Neural progenitor cell (in vitro differentiated cells): ENCODE results near the gene DDRGK1.

Experiments
- EZH2 ChIP-seq: fragments of 200-600 bp; sonication (generic); IDR thresholded peaks from 2 replicates; pipeline ENCODE4 v1.6.1; 2017; ENCODE audit warnings: antibody characterized with exemption, mild to moderate bottlenecking, moderate library complexity
- EZH2phosphoT487 ChIP-seq: fragments of 200-600 bp; sonication (generic); IDR thresholded peaks from 2 replicates; pipeline ENCODE4 v1.6.1; 2017; ENCODE audit warnings: antibody characterized with exemption
- TF ChIP-seq, protein P1 (sequence below): fragments of 200-600 bp; sonication (generic); IDR thresholded peaks from 2 replicates; pipeline ENCODE4 v1.5.1; 2017; ENCODE audit warnings: antibody characterized with exemption, mild to moderate bottlenecking

DNA sequence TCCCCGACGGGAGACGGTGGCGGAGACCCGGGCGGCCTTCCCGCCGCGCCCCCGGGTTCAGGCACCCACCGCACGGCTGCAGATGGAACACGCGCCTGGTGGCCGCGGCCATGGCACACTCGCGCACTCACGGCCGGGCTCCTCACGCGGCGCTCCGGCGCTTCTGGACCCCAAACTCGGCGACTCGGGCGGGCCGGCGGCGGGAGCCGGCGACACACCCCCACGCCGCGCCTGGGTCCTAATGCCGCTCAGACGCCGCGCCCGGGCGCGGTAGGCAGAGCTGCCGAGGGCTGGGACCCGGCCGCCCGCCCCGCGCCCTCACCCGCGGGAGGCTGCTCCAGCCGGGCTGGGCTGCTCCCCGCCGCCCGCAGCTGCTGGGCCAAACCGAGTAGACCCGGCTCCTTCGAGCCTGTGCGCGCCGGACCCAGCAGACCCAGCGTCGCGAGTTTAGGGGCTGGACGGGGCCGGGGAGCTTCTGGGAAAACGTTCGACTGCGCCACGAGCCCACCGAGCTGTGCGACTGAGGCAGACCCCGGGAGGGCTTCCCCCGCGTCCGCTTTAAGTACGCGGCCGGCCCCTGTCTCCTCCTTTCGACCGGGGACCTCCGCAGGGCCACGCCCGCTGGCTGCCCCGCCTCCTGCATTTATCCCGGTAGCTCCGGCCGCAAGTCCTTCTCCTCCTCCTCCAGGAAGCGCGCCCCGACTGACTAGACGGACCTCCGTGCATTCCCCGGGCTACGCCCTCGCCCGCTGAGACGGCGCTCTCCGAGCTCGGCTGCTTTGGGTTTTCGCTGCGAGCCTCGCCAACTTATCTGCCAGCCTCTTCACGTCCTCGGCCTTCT, 34.8 kb upstream of the DDRGK1 start, which contains the start of gene SLC4A11:
- no peak for TF ChIP-seq EZH2
- TF ChIP-seq, protein P1, sequence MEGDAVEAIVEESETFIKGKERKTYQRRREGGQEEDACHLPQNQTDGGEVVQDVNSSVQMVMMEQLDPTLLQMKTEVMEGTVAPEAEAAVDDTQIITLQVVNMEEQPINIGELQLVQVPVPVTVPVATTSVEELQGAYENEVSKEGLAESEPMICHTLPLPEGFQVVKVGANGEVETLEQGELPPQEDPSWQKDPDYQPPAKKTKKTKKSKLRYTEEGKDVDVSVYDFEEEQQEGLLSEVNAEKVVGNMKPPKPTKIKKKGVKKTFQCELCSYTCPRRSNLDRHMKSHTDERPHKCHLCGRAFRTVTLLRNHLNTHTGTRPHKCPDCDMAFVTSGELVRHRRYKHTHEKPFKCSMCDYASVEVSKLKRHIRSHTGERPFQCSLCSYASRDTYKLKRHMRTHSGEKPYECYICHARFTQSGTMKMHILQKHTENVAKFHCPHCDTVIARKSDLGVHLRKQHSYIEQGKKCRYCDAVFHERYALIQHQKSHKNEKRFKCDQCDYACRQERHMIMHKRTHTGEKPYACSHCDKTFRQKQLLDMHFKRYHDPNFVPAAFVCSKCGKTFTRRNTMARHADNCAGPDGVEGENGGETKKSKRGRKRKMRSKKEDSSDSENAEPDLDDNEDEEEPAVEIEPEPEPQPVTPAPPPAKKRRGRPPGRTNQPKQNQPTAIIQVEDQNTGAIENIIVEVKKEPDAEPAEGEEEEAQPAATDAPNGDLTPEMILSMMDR = no peak
- peak; percentile 43 for TF ChIP-seq EZH2phosphoT487
